Trophoblast cell (in vitro differentiated cells and primary cell): ENCODE data around the gene SCMH1.
"Not testable (repeated sequence)": the region's sequence is repeated elsewhere in the genome, so short reads cannot be mapped to it uniquely, and the experiment has no call there.

Source experiments
- DNase-seq, 2 donors: peaks; one replicate each; pipeline ENCODE4 v3.0.0-alpha.2; 2016
- H2AFZ ChIP-seq: 2 replicates; pipeline ENCODE4 v1.6.1; 2013; ENCODE audit warnings: low read length, moderate library complexity, mild to moderate bottlenecking; ENCODE audit not compliant: insufficient read depth, poor library complexity
- H2AK5ac ChIP-seq: 2 replicates; pipeline ENCODE4 v1.6.1; 2013; ENCODE audit warnings: mild to moderate bottlenecking, low read length
- H2BK120ac ChIP-seq: 2 replicates; pipeline ENCODE4 v1.6.1; 2013; ENCODE audit warnings: low read length, mild to moderate bottlenecking, moderate library complexity; ENCODE audit not compliant: insufficient read depth, poor library complexity
- H2BK12ac ChIP-seq: 2 replicates; pipeline ENCODE4 v1.6.1; 2013; ENCODE audit warnings: mild to moderate bottlenecking, low read length, moderate library complexity
- H2BK5ac ChIP-seq: 2 replicates; pipeline ENCODE4 v1.6.1; 2013; ENCODE audit warnings: low read length, low read depth, moderate library complexity, mild to moderate bottlenecking; ENCODE audit not compliant: poor library complexity
- H3K14ac ChIP-seq: 2 replicates; pipeline ENCODE4 v1.6.1; 2013; ENCODE audit warnings: mild to moderate bottlenecking, low read length
- H3K18ac ChIP-seq: 2 replicates; pipeline ENCODE4 v1.6.1; 2013; ENCODE audit warnings: mild to moderate bottlenecking, low read length
- H3K23ac ChIP-seq: 2 replicates; pipeline ENCODE4 v1.6.1; 2013; ENCODE audit warnings: low read length
- H3K27ac ChIP-seq: 2 replicates; pipeline ENCODE4 v1.5.1; 2013; ENCODE audit warnings: low read depth, mild to moderate bottlenecking, inconsistent platforms, low read length, moderate library complexity
- H3K27me3 ChIP-seq: 2 replicates; pipeline ENCODE4 v1.6.1; 2013; ENCODE audit warnings: inconsistent platforms, mild to moderate bottlenecking, low read length, moderate library complexity; ENCODE audit not compliant: insufficient read depth
- H3K36me3 ChIP-seq, 2 experiments: 1 replicate in 1 of 2; 2 replicates in 1 of 2; pipeline ENCODE4 v1.6.1; 2013; ENCODE audit warnings: low read length in 2 of 2, mild to moderate bottlenecking in 2 of 2, moderate library complexity in 1 of 2; ENCODE audit not compliant: insufficient read depth in 2 of 2, control insufficient read depth in 1 of 2
- H3K4ac ChIP-seq: 2 replicates; pipeline ENCODE4 v1.6.1; 2013; ENCODE audit warnings: low read depth, mild to moderate bottlenecking, low read length, moderate library complexity
- H3K4me1 ChIP-seq, 2 experiments: 1 replicate in 1 of 2; 2 replicates in 1 of 2; pipeline ENCODE4 v1.6.1; 2013; ENCODE audit warnings: low read length in 2 of 2, mild to moderate bottlenecking in 2 of 2, moderate library complexity in 1 of 2; ENCODE audit not compliant: insufficient read depth in 2 of 2, control insufficient read depth in 1 of 2
- H3K4me2 ChIP-seq: 2 replicates; pipeline ENCODE4 v1.6.1; 2013; ENCODE audit warnings: inconsistent platforms, mild to moderate bottlenecking, low read length, moderate library complexity
- H3K4me3 ChIP-seq: 2 replicates; pipeline ENCODE4 v1.5.1; 2013; ENCODE audit warnings: mild to moderate bottlenecking, low read depth, low read length, inconsistent platforms
- H3K79me1 ChIP-seq: one replicate; pipeline ENCODE4 v1.6.1; 2013; ENCODE audit warnings: low read length
- H3K79me2 ChIP-seq: 2 replicates; pipeline ENCODE4 v1.6.1; 2013; ENCODE audit warnings: low read length, mild to moderate bottlenecking; ENCODE audit not compliant: control insufficient read depth, insufficient read depth, poor library complexity
- H3K9ac ChIP-seq: 2 replicates; pipeline ENCODE4 v1.6.1; 2013; ENCODE audit warnings: mild to moderate bottlenecking, low read length
- H3K9me3 ChIP-seq: 2 replicates; pipeline ENCODE4 v1.6.1; 2013; ENCODE audit warnings: low read depth, mild to moderate bottlenecking, control low read depth, inconsistent platforms, low read length; ENCODE audit not compliant: insufficient read depth
- H4K12ac ChIP-seq: 2 replicates; pipeline ENCODE4 v1.6.1; 2013; ENCODE audit warnings: low read depth, mild to moderate bottlenecking, low read length, moderate library complexity
- H4K8ac ChIP-seq: 2 replicates; pipeline ENCODE4 v1.6.1; 2013; ENCODE audit warnings: low read depth, mild to moderate bottlenecking, low read length, moderate library complexity
- H4K91ac ChIP-seq: one replicate; pipeline ENCODE4 v1.6.1; 2013; ENCODE audit warnings: low read depth, mild to moderate bottlenecking, low read length, moderate library complexity
- WGBS: extraction: QIAGEN DNeasy Blood & Tissue Kit; methylation state at CpG from one replicate; pipeline ENCODE4 v1.1.7; 2013; ENCODE audit warnings: missing lambda C conversion rate; ENCODE audit not compliant: insufficient read length, insufficient coverage; ENCODE audit errors: extremely low coverage; 5-methylcytosine and 5-hydroxymethylcytosine counted together

The SCMH1 gene

GRCh38 chr1:41251120-41251519 lies 9.0 kb upstream of the SCMH1 start:
- not testable (repeated sequence) for H2BK120ac ChIP-seq, H3K9ac ChIP-seq, H4K12ac ChIP-seq, H2BK5ac ChIP-seq, H4K8ac ChIP-seq, H3K23ac ChIP-seq, H2AK5ac ChIP-seq, H3K4me2 ChIP-seq, H3K27me3 ChIP-seq, H3K4ac ChIP-seq, H3K36me3 ChIP-seq, H2AFZ ChIP-seq, H3K9me3 ChIP-seq, H3K4me3 ChIP-seq, H4K91ac ChIP-seq, H3K27ac ChIP-seq, H3K79me2 ChIP-seq, H2BK12ac ChIP-seq, H3K79me1 ChIP-seq, H3K14ac ChIP-seq, H3K4me1 ChIP-seq, H3K18ac ChIP-seq
- WGBS, result no CpG with 5 or more reads among the region's 1 CpG
- peak in 1 of 2 donors; percentile 45 for DNase-seq

DNA sequence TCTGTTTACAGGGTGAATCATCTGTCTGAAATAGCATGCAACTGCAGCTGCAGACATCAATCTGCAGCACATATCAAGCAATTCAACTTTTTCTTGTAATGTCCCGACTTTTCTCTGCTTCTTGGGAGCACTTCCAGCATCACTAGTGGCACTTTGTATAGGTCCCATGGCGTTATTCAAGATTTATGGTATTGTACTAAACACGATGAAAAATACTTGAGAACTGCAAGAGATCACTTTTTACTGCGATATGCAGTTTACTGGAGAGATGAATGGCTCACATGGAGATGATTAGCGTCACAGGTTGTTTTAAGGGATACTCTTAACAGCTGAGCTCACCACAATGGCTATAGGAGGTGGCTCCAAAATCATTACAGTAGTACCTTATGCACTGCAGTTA lies 7.2 kb upstream of the SCMH1 start:
- DNase-seq, result no peak
- no peak overlapping the region for H2BK12ac ChIP-seq
- no peak overlapping the region for H3K18ac ChIP-seq
- WGBS, result no CpG with 5 or more reads among the region's 5 CpGs
- H2BK120ac ChIP-seq, result no peak overlapping the region
- no peak overlapping the region for H3K4ac ChIP-seq
- H3K79me2 ChIP-seq, result no peaks in the 10 kb centered on the region
- H4K12ac ChIP-seq, result no peak overlapping the region
- H3K4me1 ChIP-seq, result peaks cover 0 to 2% of the 10 kb centered on the region in 2 experiments
- no peak overlapping the region for H3K4me3 ChIP-seq
- no peaks in the 10 kb centered on the region for H3K9me3 ChIP-seq
- no peaks in the 10 kb centered on the region for H3K27me3 ChIP-seq
- H2AFZ ChIP-seq, result no peak overlapping the region
- H2BK5ac ChIP-seq, result no peak overlapping the region
- H3K79me1 ChIP-seq, result no peaks in the 10 kb centered on the region
- H3K27ac ChIP-seq, result no peak overlapping the region
- no peak overlapping the region for H4K91ac ChIP-seq
- no peak overlapping the region for H3K23ac ChIP-seq
- no peaks in the 10 kb centered on the region for H3K36me3 ChIP-seq
- H3K9ac ChIP-seq, result no peak overlapping the region
- H3K14ac ChIP-seq, result no peak overlapping the region
- no peak overlapping the region for H4K8ac ChIP-seq
- no peak overlapping the region for H2AK5ac ChIP-seq
- no peak overlapping the region for H3K4me2 ChIP-seq

DNA sequence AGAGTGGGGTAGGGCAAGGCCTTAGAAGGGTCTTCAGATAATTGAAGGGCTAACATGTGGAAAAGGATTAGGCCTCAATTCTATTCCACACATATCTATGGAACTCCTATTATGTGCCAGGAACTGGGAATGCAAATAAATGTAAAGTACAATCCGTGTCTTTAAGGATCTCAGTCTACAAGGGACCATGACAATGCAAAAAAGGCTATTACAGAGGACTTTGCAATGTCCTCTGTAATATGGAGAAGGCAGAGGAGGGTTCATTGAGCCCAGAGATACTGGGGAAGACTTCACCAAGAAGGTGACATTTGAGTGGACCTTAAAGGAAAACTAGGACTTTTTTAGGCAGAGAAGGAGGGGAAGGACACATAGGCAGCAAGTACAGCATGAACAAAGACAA lies 4.5 kb upstream of the SCMH1 start:
- Histone ChIP-seq H3K27me3 (no peaks in the 10 kb centered on the region), H3K14ac (no peak overlapping the region), H3K4me2 (no peak overlapping the region), H4K12ac (no peak overlapping the region), H3K9me3 (no peaks in the 10 kb centered on the region), H3K4ac (no peak overlapping the region), H3K23ac (no peak overlapping the region), H4K8ac (no peak overlapping the region), H3K79me1 (peaks cover 8% of the 10 kb centered on the region), H2BK12ac (no peak overlapping the region), H3K9ac (no peak overlapping the region), H3K18ac (no peak overlapping the region), H2BK5ac (no peak overlapping the region), H3K4me3 (no peak overlapping the region), H4K91ac (no peak overlapping the region), H2AK5ac (no peak overlapping the region), H3K79me2 (peaks cover 8% of the 10 kb centered on the region), H2BK120ac (no peak overlapping the region), H2AFZ (no peak overlapping the region), H3K27ac (no peak overlapping the region), H3K36me3 (no peaks in the 10 kb centered on the region), H3K4me1 (peaks cover 10 to 12% of the 10 kb centered on the region in 2 experiments)
- WGBS, result no CpG with 5 or more reads among the region's 1 CpG
- no peak for DNase-seq

DNA sequence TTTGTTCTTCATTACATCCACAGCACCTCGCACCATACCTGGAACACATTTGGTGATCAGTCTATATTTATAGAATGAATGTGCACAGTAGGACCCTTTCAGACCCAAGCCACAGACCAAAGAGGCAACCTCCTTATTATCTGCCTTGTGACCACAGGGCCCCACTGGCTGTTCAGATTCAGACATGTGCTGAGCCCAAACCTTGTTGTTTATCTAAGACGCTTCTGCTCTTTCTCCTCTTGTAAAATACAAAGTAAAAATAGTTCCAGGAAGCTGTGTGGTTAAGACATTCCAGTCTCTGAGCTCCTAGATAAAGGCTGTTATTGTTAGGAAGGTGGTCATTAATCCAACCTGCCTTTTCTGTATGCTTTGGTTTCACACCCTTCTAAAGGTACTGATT lies 3.6 kb upstream of the SCMH1 start:
- Histone ChIP-seq H3K36me3 (no peaks in the 10 kb centered on the region), H4K12ac (no peak overlapping the region), H2AK5ac (no peak overlapping the region), H3K27ac (no peak overlapping the region), H2BK120ac (no peak overlapping the region), H3K4ac (no peak overlapping the region), H3K27me3 (no peaks in the 10 kb centered on the region), H2AFZ (no peak overlapping the region), H3K23ac (no peak overlapping the region), H3K4me3 (no peak overlapping the region), H3K79me2 (peaks cover 12% of the 10 kb centered on the region), H2BK5ac (peak overlapping the region; percentile 30), H3K18ac (no peak overlapping the region), H3K9me3 (no peaks in the 10 kb centered on the region), H2BK12ac (no peak overlapping the region), H3K14ac (no peak overlapping the region), H3K4me2 (no peak overlapping the region), H4K8ac (no peak overlapping the region), H3K79me1 (peaks cover 14% of the 10 kb centered on the region), H3K9ac (no peak overlapping the region), H3K4me1 (peaks cover 10 to 16% of the 10 kb centered on the region in 2 experiments), H4K91ac (no peak overlapping the region)
- DNase-seq, result no peak
- WGBS, result no CpG with 5 or more reads among the region's 2 CpGs
